A549 (cell line): ENCODE measurements around the gene RXRA. TPM values are rescaled to one million over a fixed set of nuclear protein-coding genes. Genes with fewer than 3 reads are reported as not detected.

ENCODE experiments used
- ATAC-seq, 2 experiments: fragments of 200-7000 bp in 1 of 2; fragments of >200 bp in 1 of 2; cut with Nextera tagmentation in 1 of 2; cut with Tn5 transposase in 1 of 2; 3 replicates each; pipeline versions ENCODE4 v1.8.0 to v1.9.1; 2018 to 2020; ENCODE audit warnings: mild to moderate bottlenecking in 1 of 2, moderate library complexity in 1 of 2
- CTCF ChIA-PET: fragments of 300-600 bp; sonication (Branson Sonifier 250); formaldehyde crosslinking; extraction: SDS; loops from one replicate; lab custom pipeline; 2021; ENCODE audit warnings: antibody characterized with exemption, inconsistent platforms; lab: Yijun Ruan, JAX
- POLR2A ChIA-PET: fragments of 350-600 bp; formaldehyde crosslinking; extraction: SDS; loops from one replicate; lab custom pipeline; 2021; ENCODE audit warnings: antibody characterized with exemption, inconsistent platforms; lab: Yijun Ruan, JAX
- DNase-seq, 2 experiments: peaks; one replicate each; pipeline versions ENCODE4 v3.0.0 to v3.0.0-alpha.2; 2011 to 2016; ENCODE audit warnings: low read depth in 1 of 2, low spot score in 1 of 2
- FAIRE-seq: peaks from 2 replicates; lab custom pipeline; 2011; peaks lifted over from hg19 to GRCh38; lab: Jason Lieb, UNC
- H3K27ac ChIP-seq, 2 experiments: fragments of >200 bp; sonication (Bioruptor Twin); formaldehyde crosslinking; 3 replicates each; pipeline ENCODE4 v1.5.1; 2016 to 2017
- H3K4me1 ChIP-seq: fragments of >200 bp; sonication (Bioruptor Twin); formaldehyde crosslinking; 3 replicates; pipeline ENCODE4 v1.6.1; 2016
- H3K4me2 ChIP-seq: fragments of >200 bp; sonication (Bioruptor Twin); formaldehyde crosslinking; 3 replicates; pipeline ENCODE4 v1.6.1; 2016
- H3K4me3 ChIP-seq: fragments of >200 bp; sonication (Bioruptor Twin); formaldehyde crosslinking; 3 replicates; pipeline ENCODE4 v1.5.1; 2016
- H3K9me3 ChIP-seq: fragments of >200 bp; sonication (Bioruptor Twin); formaldehyde crosslinking; 3 replicates; pipeline ENCODE4 v1.6.1; 2016
- ATOH8 ChIP-seq: fragments of 250-450 bp; sonication (Bioruptor Pico); IDR thresholded peaks from 2 replicates; pipeline ENCODE4 v1.5.0; 2020; ENCODE audit warnings: low read depth, mild to moderate bottlenecking, moderate library complexity
- CBX2 ChIP-seq: fragments of 200-600 bp; sonication (generic); IDR thresholded peaks from 2 replicates; pipeline ENCODE4 v1.6.1; 2016; ENCODE audit warnings: low read depth, mild to moderate bottlenecking, borderline replicate concordance
- CEBPB ChIP-seq, 2 experiments: fragments of >200 bp in 1 of 2; sonication (Bioruptor Twin) in 1 of 2; formaldehyde crosslinking in 1 of 2; IDR thresholded peaks; 2 replicates each; pipeline ENCODE4 v1.6.1; 2012 to 2016
- CHD2 ChIP-seq: fragments of 150-350 bp; IDR thresholded peaks from 2 replicates; pipeline ENCODE4 v1.6.1; 2014; ENCODE audit warnings: low read length; ENCODE audit not compliant: partially characterized antibody
- E2F6 ChIP-seq: IDR thresholded peaks from 2 replicates; pipeline ENCODE4 v1.6.1; 2012; ENCODE audit warnings: low read depth, borderline replicate concordance
- EHMT2 ChIP-seq: fragments of 200-600 bp; sonication (generic); IDR thresholded peaks from 2 replicates; pipeline ENCODE4 v1.6.1; 2016; ENCODE audit warnings: antibody characterized with exemption, low read depth, mild to moderate bottlenecking, moderate library complexity
- HDAC2 ChIP-seq: fragments of 200-600 bp; sonication (generic); IDR thresholded peaks from 2 replicates; pipeline ENCODE4 v1.6.1; 2016
- HOXA7 ChIP-seq: fragments of 250-450 bp; sonication (Bioruptor Pico); IDR thresholded peaks from 2 replicates; pipeline ENCODE4 v1.5.0; 2020; ENCODE audit warnings: mild to moderate bottlenecking, moderate library complexity
- HOXB5 ChIP-seq: fragments of 250-450 bp; sonication (Bioruptor Pico); IDR thresholded peaks from 2 replicates; pipeline ENCODE4 v1.5.0; 2020; ENCODE audit warnings: mild to moderate bottlenecking, moderate library complexity
- JUNB ChIP-seq: fragments of >200 bp; sonication (Bioruptor Twin); formaldehyde crosslinking; IDR thresholded peaks from 2 replicates; pipeline ENCODE4 v1.6.1; 2016
- KDM1A ChIP-seq: fragments of 200-600 bp; sonication (generic); IDR thresholded peaks from 2 replicates; pipeline ENCODE4 v1.6.1; 2016; ENCODE audit warnings: low read depth, mild to moderate bottlenecking
- KDM5A ChIP-seq: fragments of 200-600 bp; sonication (generic); IDR thresholded peaks from 2 replicates; pipeline ENCODE4 v1.6.1; 2016; ENCODE audit warnings: antibody characterized with exemption, mild to moderate bottlenecking
- MAZ ChIP-seq: fragments of 150-350 bp; IDR thresholded peaks from 2 replicates; pipeline ENCODE4 v1.6.1; 2014; ENCODE audit warnings: antibody characterized with exemption, low read depth, low read length, borderline replicate concordance
- PHF8 ChIP-seq: fragments of 200-600 bp; sonication (generic); IDR thresholded peaks from 2 replicates; pipeline ENCODE4 v1.6.1; 2016; ENCODE audit warnings: low read depth, mild to moderate bottlenecking, antibody characterized with exemption, moderate library complexity, borderline replicate concordance
- POLR2A ChIP-seq: IDR thresholded peaks from 2 replicates; pipeline ENCODE4 v1.6.1; 2012; ENCODE audit warnings: mild to moderate bottlenecking, low read length
- POLR2AphosphoS2 ChIP-seq: conservative IDR thresholded peaks from 2 replicates; pipeline ENCODE4 v1.6.1; 2012; ENCODE audit warnings: low read length, improper control_type of control experiment, inconsistent platforms
- RCOR1 ChIP-seq: fragments of 150-350 bp; IDR thresholded peaks from 2 replicates; pipeline ENCODE4 v1.6.1; 2014; ENCODE audit warnings: antibody characterized with exemption, low read length, low read depth
- TFCP2L1 ChIP-seq: fragments of 250-450 bp; sonication (Bioruptor Pico); IDR thresholded peaks from 2 replicates; pipeline ENCODE4 v1.5.0; 2021; ENCODE audit warnings: mild to moderate bottlenecking
- TP53 ChIP-seq: fragments of 250-450 bp; sonication (Bioruptor Pico); IDR thresholded peaks from 2 replicates; pipeline ENCODE4 v1.5.0; 2021; ENCODE audit warnings: mild to moderate bottlenecking, moderate library complexity
- ZFP36 ChIP-seq: fragments of 450-650 bp; IDR thresholded peaks from 2 replicates; pipeline ENCODE4 v1.6.1; 2014; ENCODE audit warnings: borderline replicate concordance; ENCODE audit not compliant: partially characterized antibody
- WGBS: methylation state at CpG from one replicate; pipeline ENCODE4 v1.1.6; 2017; ENCODE audit errors: missing lambda C conversion rate; 5-methylcytosine and 5-hydroxymethylcytosine counted together
- polyA plus RNA-seq, 4 experiments: library from polyadenylated mRNA; depleted of rRNA in 3 of 4; stranded (reverse); fragments of >200 nt; fragmentation: RNase III in 1 of 4; extraction: RNeasy Plus Mini Kit Qiagen cat#74134 plus additional on column Dnase treatment in 1 of 4; gene quantifications; 2 replicates in 3 of 4; 3 replicates in 1 of 4; pipeline ENCODE4 v1.2.3, GENCODE V29; 2011 to 2017
- TF ChIP-seq, protein P1 (sequence below): fragments of >200 bp; sonication (Bioruptor Twin); formaldehyde crosslinking; IDR thresholded peaks from 3 replicates; pipeline ENCODE4 v1.6.1; 2016
- TF ChIP-seq, protein P2 (sequence below): IDR thresholded peaks from 2 replicates; pipeline ENCODE4 v1.6.1; 2012
- TF ChIP-seq, protein P3 (sequence below): IDR thresholded peaks from 2 replicates; pipeline ENCODE4 v1.6.1; 2012

Gene RXRA
- polyA plus RNA-seq, 2 of the 4 experiments (the other 2 are of a cell fraction) = 6.6 to 23.9 TPM

DNA sequence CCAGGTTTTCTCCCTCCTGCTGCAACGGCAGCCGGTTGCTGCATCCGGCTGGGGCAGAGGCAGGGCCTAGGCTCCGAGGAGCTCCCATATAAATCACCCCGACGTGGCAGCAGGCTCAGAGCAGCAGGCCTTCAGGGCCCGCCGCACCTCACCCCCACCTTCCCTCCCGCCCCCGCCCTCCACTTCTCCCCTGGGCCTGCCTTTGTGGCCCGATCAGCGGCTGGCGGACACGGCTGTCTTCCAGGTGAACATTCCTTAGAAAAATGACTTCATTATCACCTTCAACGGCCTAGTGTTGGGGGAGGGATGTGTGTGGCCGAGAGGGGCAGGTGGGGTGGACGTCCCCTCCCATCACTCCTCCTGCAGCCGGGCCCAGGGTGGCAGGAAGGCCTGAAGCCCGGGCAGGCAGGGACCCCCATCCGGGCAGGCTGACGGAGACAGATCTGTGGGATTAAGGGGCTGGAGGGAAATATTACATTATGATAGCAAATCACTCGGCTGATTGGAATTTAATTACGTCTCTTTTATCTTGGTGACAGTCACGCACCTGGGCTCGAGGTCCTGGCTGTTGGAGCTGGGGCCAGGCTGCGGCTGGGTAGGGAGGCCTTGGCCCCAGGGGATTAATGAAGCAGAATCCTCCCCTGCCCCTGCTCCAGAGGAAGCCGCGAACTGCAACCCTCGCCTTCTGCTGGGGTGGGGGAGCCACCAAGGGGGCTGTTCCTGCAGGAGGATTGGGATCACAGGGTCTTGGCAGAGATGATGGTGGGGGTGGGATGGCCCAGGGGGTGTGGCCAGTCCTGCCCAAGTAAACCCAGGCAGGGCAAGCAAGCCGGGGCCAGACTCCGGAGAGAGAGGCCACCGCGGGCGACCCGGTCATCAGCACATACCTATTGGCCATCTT lies 38.4 kb upstream of the RXRA start (continued):
- TF ChIP-seq HOXB5 (CRISPR knock-in tag) (no peak), KDM5A (no peak), RCOR1 (no peak), HOXA7 (no peak), JUNB (no peak), HDAC2 (no peak), TFCP2L1 (CRISPR knock-in tag) (no peak), ATOH8 (CRISPR knock-in tag) (no peak)

GRCh38 chr9:134288746-134289145 lies 37.5 kb upstream of the RXRA start:
- no peak overlapping the region for H3K27ac ChIP-seq
- TF ChIP-seq ZFP36 = no peak
- no peak for TF ChIP-seq CEBPB (IDR thresholded peaks at IDR 0.05)
- TF ChIP-seq, protein P1, sequence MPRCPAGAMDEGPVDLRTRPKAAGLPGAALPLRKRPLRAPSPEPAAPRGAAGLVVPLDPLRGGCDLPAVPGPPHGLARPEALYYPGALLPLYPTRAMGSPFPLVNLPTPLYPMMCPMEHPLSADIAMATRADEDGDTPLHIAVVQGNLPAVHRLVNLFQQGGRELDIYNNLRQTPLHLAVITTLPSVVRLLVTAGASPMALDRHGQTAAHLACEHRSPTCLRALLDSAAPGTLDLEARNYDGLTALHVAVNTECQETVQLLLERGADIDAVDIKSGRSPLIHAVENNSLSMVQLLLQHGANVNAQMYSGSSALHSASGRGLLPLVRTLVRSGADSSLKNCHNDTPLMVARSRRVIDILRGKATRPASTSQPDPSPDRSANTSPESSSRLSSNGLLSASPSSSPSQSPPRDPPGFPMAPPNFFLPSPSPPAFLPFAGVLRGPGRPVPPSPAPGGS = no peak
- TF ChIP-seq, protein P2, sequence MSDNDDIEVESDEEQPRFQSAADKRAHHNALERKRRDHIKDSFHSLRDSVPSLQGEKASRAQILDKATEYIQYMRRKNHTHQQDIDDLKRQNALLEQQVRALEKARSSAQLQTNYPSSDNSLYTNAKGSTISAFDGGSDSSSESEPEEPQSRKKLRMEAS = no peak
- no peaks in the 10 kb centered on the region for H3K9me3 ChIP-seq
- WGBS = 74% methylated on average over 6 of the region's 10 CpGs
- POLR2A ChIA-PET = no interaction called here
- no peak for DNase-seq
- no peaks in the 10 kb centered on the region for H3K4me1 ChIP-seq
- no peak for ATAC-seq
- FAIRE-seq = no peak
- no peak overlapping the region for H3K4me2 ChIP-seq
- CTCF ChIA-PET = interaction anchor here (0.6 to 1.8 kb wide), 2 partner anchors 20 to 322 kb away, joined by 3 to 4 read pairs; no protein-coding TSS in a partner anchor
- H3K4me3 ChIP-seq = no peak overlapping the region

DNA sequence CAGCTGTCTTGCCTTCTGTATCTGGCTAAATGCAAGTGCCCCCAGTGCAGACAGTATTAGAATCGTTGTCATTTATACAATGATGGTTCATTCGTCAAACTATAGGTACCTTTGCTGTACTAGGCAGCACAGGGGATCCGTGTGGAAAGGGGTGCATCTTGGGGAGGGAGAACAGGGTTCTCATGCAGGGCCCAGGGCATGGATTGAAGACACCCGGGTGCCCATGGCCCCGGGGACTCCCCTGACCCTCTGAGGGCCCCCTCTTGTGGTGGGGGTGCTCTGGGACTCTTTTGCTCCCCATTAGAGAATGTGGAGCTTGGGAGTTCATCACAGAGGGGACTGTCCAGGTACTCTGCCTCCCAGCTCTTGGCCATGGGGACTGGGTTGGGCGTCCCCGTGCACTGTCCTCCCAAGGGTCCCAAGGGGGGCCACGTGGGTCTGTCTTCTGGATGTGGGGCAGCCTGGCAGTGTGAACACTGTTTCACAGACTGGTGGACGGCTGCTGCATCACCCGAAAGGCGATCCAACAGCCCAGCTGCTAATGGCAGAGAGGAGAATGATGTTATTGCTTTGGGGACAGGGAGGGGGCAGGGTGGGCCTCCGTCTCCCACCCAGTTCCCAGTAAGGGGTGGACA lies 36.9 kb upstream of the RXRA start:
- ChIA-PET POLR2A (no interaction called here), CTCF (interaction anchor here (0.6 kb wide), 1 partner anchor 323 kb away, joined by 3 read pairs; no protein-coding TSS in a partner anchor)
- H3K9me3 ChIP-seq = no peaks in the 10 kb centered on the region
- H3K4me2 ChIP-seq = no peak overlapping the region
- no peak for ATAC-seq
- FAIRE-seq = no peak
- no peak overlapping the region for H3K27ac ChIP-seq
- H3K4me1 ChIP-seq = no peaks in the 10 kb centered on the region
- TF ChIP-seq POLR2A (no peak), CHD2 (no peak), TP53 (CRISPR knock-in tag) (no peak), HOXA7 (no peak), MAZ (no peak), POLR2AphosphoS2 (no peak), CBX2 (no peak), HOXB5 (CRISPR knock-in tag) (no peak), E2F6 (no peak), PHF8 (no peak), EHMT2 (no peak), KDM1A (no peak), TFCP2L1 (CRISPR knock-in tag) (no peak)
- TF ChIP-seq, protein P1 = no peak
- TF ChIP-seq, protein P3, sequence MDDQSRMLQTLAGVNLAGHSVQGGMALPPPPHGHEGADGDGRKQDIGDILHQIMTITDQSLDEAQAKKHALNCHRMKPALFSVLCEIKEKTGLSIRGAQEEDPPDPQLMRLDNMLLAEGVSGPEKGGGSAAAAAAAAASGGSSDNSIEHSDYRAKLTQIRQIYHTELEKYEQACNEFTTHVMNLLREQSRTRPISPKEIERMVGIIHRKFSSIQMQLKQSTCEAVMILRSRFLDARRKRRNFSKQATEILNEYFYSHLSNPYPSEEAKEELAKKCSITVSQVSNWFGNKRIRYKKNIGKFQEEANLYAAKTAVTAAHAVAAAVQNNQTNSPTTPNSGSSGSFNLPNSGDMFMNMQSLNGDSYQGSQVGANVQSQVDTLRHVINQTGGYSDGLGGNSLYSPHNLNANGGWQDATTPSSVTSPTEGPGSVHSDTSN = no peak
- H3K4me3 ChIP-seq = no peak overlapping the region
- 31% methylated on average over 8 of the region's 12 CpGs for WGBS
- no peak for DNase-seq
